Measurements from ENCODE around the gene COL4A3. TPM values are rescaled to one million over a fixed set of nuclear protein-coding genes. Genes with fewer than 3 reads are reported as not detected.
"Not testable (repeated sequence)": the region's sequence is repeated elsewhere in the genome, so short reads cannot be mapped to it uniquely, and the experiment has no call there.

COL4A3 gene
- total RNA-seq, 1 donor from 2014 or later = not detected

DNA sequence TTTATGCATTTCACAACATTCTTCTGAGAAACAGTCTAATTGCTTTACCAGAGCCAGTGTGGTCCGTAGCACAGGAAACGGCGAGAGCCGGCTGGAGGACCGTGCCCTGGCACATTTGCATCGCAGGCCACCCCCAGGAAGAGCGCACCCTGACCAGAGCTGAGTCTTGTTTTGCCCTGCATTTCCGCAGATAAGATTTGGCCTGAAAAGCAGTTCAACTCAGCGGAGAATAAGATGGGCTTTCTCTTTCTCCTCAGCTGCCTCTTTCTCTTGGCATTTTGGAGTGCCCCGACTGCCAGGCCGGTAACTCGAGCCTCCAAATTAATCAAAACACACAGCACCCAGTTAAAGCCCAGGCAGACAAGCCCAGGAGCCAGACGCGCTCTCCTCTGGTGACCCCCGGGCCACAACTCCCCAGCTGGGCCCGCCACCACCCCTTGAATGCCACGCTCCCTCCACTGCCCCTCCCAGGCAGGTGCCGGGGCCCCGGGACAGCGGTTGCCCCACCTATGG is 883 bp upstream of the COL4A3 start:
- Histone ChIP-seq H3K4me3 (ENCODE audit: insufficient read depth, low read depth, low read length) (peak overlapping the region; percentile 53), H3K27ac (ENCODE audit: low read depth, low read length) (no peak overlapping the region), H3K27me3 (ENCODE audit: insufficient read depth, low read length) (peaks cover 17% of the 10 kb centered on the region), H3K9me3 (ENCODE audit: insufficient read depth, low read depth, low read length) (no peaks in the 10 kb centered on the region), H3K4me1 (ENCODE audit: insufficient read depth, low read length) (peaks cover 5% of the 10 kb centered on the region), H3K79me2 (ENCODE audit: insufficient read depth, low read length) (no peaks in the 10 kb centered on the region), H2AFZ (ENCODE audit: low read depth, low read length) (peak overlapping the region; percentile 67), H3K9ac (ENCODE audit: low read length) (no peak overlapping the region), H3K4me2 (ENCODE audit: low read length) (peak overlapping the region; percentile 86), H4K20me1 (ENCODE audit: insufficient read depth, low read length) (no peaks in the 10 kb centered on the region), H3K36me3 (ENCODE audit: insufficient read depth, low read length) (no peaks in the 10 kb centered on the region)
- peaks cover 63% of the 10 kb centered on the region for H3K27me3 Mint-ChIP-seq (ENCODE audit: low read depth, unreplicated experiment)
- no peak overlapping the region for H3K27ac Mint-ChIP-seq (ENCODE audit: unreplicated experiment)
- H3K4me3 Mint-ChIP-seq (ENCODE audit: unreplicated experiment) = peak overlapping the region; percentile 77
- no peak for FAIRE-seq
- peaks cover 2% of the 10 kb centered on the region for H3K36me3 Mint-ChIP-seq (ENCODE audit: low read depth, unreplicated experiment)
- no peak for TF ChIP-seq EZH2 (IDR thresholded peaks at IDR 0.05; ENCODE audit: insufficient read depth, low read length)
- TF ChIP-seq, protein P1, sequence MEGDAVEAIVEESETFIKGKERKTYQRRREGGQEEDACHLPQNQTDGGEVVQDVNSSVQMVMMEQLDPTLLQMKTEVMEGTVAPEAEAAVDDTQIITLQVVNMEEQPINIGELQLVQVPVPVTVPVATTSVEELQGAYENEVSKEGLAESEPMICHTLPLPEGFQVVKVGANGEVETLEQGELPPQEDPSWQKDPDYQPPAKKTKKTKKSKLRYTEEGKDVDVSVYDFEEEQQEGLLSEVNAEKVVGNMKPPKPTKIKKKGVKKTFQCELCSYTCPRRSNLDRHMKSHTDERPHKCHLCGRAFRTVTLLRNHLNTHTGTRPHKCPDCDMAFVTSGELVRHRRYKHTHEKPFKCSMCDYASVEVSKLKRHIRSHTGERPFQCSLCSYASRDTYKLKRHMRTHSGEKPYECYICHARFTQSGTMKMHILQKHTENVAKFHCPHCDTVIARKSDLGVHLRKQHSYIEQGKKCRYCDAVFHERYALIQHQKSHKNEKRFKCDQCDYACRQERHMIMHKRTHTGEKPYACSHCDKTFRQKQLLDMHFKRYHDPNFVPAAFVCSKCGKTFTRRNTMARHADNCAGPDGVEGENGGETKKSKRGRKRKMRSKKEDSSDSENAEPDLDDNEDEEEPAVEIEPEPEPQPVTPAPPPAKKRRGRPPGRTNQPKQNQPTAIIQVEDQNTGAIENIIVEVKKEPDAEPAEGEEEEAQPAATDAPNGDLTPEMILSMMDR (IDR thresholded peaks at IDR 0.05; ENCODE audit: insufficient read depth, low read depth, low read length) = no peak
- peaks cover 2% of the 10 kb centered on the region for H3K4me1 Mint-ChIP-seq (ENCODE audit: low read depth, unreplicated experiment)
- DNase-seq (ENCODE audit: low read depth) = no peak
- H3K9me3 Mint-ChIP-seq (ENCODE audit: unreplicated experiment) = peaks cover 11% of the 10 kb centered on the region

DNA sequence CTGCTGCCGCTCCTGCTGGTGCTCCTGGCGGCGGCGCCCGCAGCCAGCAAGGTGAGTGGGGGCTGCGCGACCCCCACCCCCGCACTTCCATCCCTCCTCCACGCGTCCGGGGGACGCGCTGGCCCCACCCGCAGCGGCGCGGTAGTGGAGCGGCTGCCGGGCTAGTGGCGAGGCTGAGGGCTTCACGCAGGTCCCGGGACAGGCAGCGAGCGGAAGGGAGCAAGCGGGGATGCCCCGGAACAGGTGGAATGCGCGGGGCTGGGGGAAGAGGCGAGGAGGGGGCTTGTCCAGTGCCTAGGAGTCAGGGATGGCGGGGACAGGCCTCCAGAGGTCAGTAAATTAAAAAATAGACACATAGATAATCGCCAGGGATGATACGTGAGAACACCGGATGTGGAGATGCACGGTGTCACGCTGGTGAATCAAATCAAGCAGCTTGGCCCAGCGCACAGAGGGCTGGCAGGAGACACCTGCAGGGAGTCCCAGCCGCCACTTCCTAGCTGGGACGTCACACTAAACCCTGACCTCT is 403 bp downstream of the COL4A3 start:
- Histone ChIP-seq H2AFZ (ENCODE audit: low read depth, low read length) (peak overlapping the region; percentile 67), H3K9me3 (ENCODE audit: insufficient read depth, low read depth, low read length) (no peaks in the 10 kb centered on the region), H3K4me2 (ENCODE audit: low read length) (peak overlapping the region; percentile 86), H4K20me1 (ENCODE audit: insufficient read depth, low read length) (no peaks in the 10 kb centered on the region), H3K36me3 (ENCODE audit: insufficient read depth, low read length) (no peaks in the 10 kb centered on the region), H3K4me1 (ENCODE audit: insufficient read depth, low read length) (peaks cover 5% of the 10 kb centered on the region), H3K4me3 (ENCODE audit: insufficient read depth, low read depth, low read length) (peak overlapping the region; percentile 53), H3K27ac (ENCODE audit: low read depth, low read length) (no peak overlapping the region), H3K79me2 (ENCODE audit: insufficient read depth, low read length) (no peaks in the 10 kb centered on the region), H3K9ac (ENCODE audit: low read length) (no peak overlapping the region), H3K27me3 (ENCODE audit: insufficient read depth, low read length) (peaks cover 17% of the 10 kb centered on the region)
- peaks cover 8% of the 10 kb centered on the region for H3K9me3 Mint-ChIP-seq (ENCODE audit: unreplicated experiment)
- TF ChIP-seq EZH2 (IDR thresholded peaks at IDR 0.05; ENCODE audit: insufficient read depth, low read length) = peak; percentile 39
- TF ChIP-seq, protein P1 (IDR thresholded peaks at IDR 0.05; ENCODE audit: insufficient read depth, low read depth, low read length) = no peak
- H3K4me3 Mint-ChIP-seq (ENCODE audit: unreplicated experiment) = peak overlapping the region; percentile 66
- H3K4me1 Mint-ChIP-seq (ENCODE audit: low read depth, unreplicated experiment) = peaks cover 2% of the 10 kb centered on the region
- no peaks in the 10 kb centered on the region for H3K36me3 Mint-ChIP-seq (ENCODE audit: low read depth, unreplicated experiment)
- DNase-seq (ENCODE audit: low read depth) = no peak
- peaks cover 57% of the 10 kb centered on the region for H3K27me3 Mint-ChIP-seq (ENCODE audit: low read depth, unreplicated experiment)
- H3K27ac Mint-ChIP-seq (ENCODE audit: unreplicated experiment) = no peak overlapping the region
- no peak for FAIRE-seq

DNA sequence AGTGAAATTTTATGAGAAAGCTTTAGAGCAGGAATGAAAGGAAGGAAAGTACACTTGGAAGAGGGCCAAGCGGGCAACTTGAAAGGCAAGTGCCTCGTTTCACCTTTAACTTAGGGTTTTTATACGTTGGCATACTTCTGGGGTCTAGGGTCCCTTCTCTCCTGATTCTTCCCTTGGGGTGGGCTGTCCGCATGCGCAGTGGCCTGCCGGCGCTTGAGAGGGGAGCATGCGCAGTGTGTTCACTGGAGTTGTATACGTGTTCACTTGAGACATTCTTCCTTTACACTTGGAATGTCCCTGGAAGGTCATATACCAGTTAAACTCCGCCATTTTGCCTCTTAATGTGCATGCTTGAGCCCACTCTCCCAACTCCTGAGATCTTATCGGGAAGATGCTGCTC is 7.4 kb downstream of the COL4A3 start:
- H3K9me3 Mint-ChIP-seq (ENCODE audit: unreplicated experiment); H2AFZ ChIP-seq (ENCODE audit: low read depth, low read length); H3K4me1 ChIP-seq (ENCODE audit: insufficient read depth, low read length); H3K4me1 Mint-ChIP-seq (ENCODE audit: low read depth, unreplicated experiment); H3K27ac Mint-ChIP-seq (ENCODE audit: unreplicated experiment); DNase-seq (ENCODE audit: low read depth); H3K27ac ChIP-seq (ENCODE audit: low read depth, low read length); H3K4me3 ChIP-seq (ENCODE audit: insufficient read depth, low read depth, low read length); H4K20me1 ChIP-seq (ENCODE audit: insufficient read depth, low read length); H3K27me3 ChIP-seq (ENCODE audit: insufficient read depth, low read length); H3K27me3 Mint-ChIP-seq (ENCODE audit: low read depth, unreplicated experiment); H3K9me3 ChIP-seq (ENCODE audit: insufficient read depth, low read depth, low read length); FAIRE-seq; H3K79me2 ChIP-seq (ENCODE audit: insufficient read depth, low read length); H3K36me3 ChIP-seq (ENCODE audit: insufficient read depth, low read length); H3K36me3 Mint-ChIP-seq (ENCODE audit: low read depth, unreplicated experiment); H3K4me3 Mint-ChIP-seq (ENCODE audit: unreplicated experiment); H3K9ac ChIP-seq (ENCODE audit: low read length); H3K4me2 ChIP-seq (ENCODE audit: low read length): not testable (repeated sequence)
